HCT116 (cell line): ENCODE results near the gene CHST11. TPM values are rescaled to one million over a fixed set of nuclear protein-coding genes. Genes with fewer than 3 reads are reported as not detected.

Experiments used
- ATAC-seq: fragments of 200-7000 bp; cut with Tn5 transposase; 2 replicates; pipeline ENCODE4 v1.9.1; 2020; ENCODE audit warnings: mild to moderate bottlenecking, moderate library complexity
- BruUV-seq: library from RNA; stranded (reverse); fragments of 400-500 nt; replicated peaks from 2 replicates; lab custom pipeline; 2021; lab: Mats Ljungman, UMichigan
- CTCF ChIA-PET: fragments of 300-600 bp; sonication (Branson Sonifier 250); formaldehyde crosslinking; loops from one replicate; lab custom pipeline; 2021; ENCODE audit warnings: antibody characterized with exemption; lab: Charles Lee
- POLR2A ChIA-PET: fragments of 300-600, 350-600 bp; sonication (Branson Sonifier 250); formaldehyde crosslinking; loops from one replicate; lab custom pipeline; 2021; ENCODE audit warnings: antibody characterized with exemption; lab: Charles Lee
- RAD21 ChIA-PET, 2 experiments: fragments of 300-600 bp; sonication (Branson Sonifier 250); formaldehyde crosslinking; loops; one replicate each; lab custom pipeline; 2023; ENCODE audit warnings: low total read pairs in 2 of 2; ENCODE audit not compliant: uncharacterized antibody in 2 of 2, unreplicated experiment in 2 of 2, low non-redundant PET in 1 of 2; lab: Charles Lee
- DNase-seq: peaks from one replicate; pipeline ENCODE4 v3.0.0-alpha.2; 2010; ENCODE audit warnings: low read depth, low spot score
- H2AFZ ChIP-seq: fragments of 200-600 bp; shearing (Covaris generic), sonication (generic); 2 replicates; pipeline ENCODE4 v1.6.1; 2017; ENCODE audit warnings: low read depth, mixed run types, mixed read lengths, antibody characterized with exemption, low read length; ENCODE audit not compliant: poor library complexity, severe bottlenecking
- H3K27ac ChIP-seq: 2 replicates; pipeline ENCODE4 v1.5.1; 2012; ENCODE audit warnings: low read depth, low read length
- H3K27me3 ChIP-seq: fragments of 200-600 bp; sonication (generic); 2 replicates; pipeline ENCODE4 v1.6.1; 2016; ENCODE audit warnings: mixed run types, low read length, mixed read lengths; ENCODE audit not compliant: insufficient read depth
- H3K36me3 ChIP-seq, 2 experiments: fragments of 200-500 bp in 1 of 2; fragments of 200-600 bp in 1 of 2; sonication (Bioruptor generic) in 1 of 2; sonication (generic) in 1 of 2; 2 replicates each; pipeline versions ENCODE4 v1.5.1 to v1.6.1; 2014 to 2016; ENCODE audit warnings: low read length in 2 of 2, inconsistent platforms in 1 of 2, mixed read lengths in 1 of 2, mixed run types in 1 of 2; ENCODE audit not compliant: insufficient read depth in 2 of 2, control insufficient read depth in 1 of 2
- H3K4me1 ChIP-seq, 2 experiments: fragments of 200-600 bp in 1 of 2; sonication (generic) in 1 of 2; 2 replicates each; pipeline versions ENCODE4 v1.5.1 to v1.6.1; 2012 to 2017; ENCODE audit warnings: low read length in 2 of 2, inconsistent platforms in 1 of 2, mild to moderate bottlenecking in 1 of 2, mixed read lengths in 1 of 2, mixed run types in 1 of 2, moderate library complexity in 1 of 2; ENCODE audit not compliant: insufficient read depth in 2 of 2, control insufficient read depth in 1 of 2
- H3K4me2 ChIP-seq: fragments of 200-600 bp; sonication (generic); 2 replicates; pipeline ENCODE4 v1.6.1; 2017; ENCODE audit warnings: mixed run types, low read length, mixed read lengths
- H3K4me3 ChIP-seq, 2 experiments: fragments of 200-600 bp in 1 of 2; sonication (generic) in 1 of 2; replicated peaks in 1 of 2; 2 replicates each; pipeline ENCODE4 v1.5.1; 2011 to 2016; ENCODE audit warnings: low read length in 2 of 2, control low read depth in 1 of 2, low read depth in 1 of 2, mild to moderate bottlenecking in 1 of 2, mixed read lengths in 1 of 2, mixed run types in 1 of 2
- H3K79me2 ChIP-seq: fragments of 200-600 bp; sonication (generic); 2 replicates; pipeline ENCODE4 v1.6.1; 2017; ENCODE audit warnings: mild to moderate bottlenecking, mixed run types, low read length, moderate library complexity, mixed read lengths; ENCODE audit not compliant: insufficient read depth
- H3K9ac ChIP-seq: fragments of 200-600 bp; sonication (generic); 2 replicates; pipeline ENCODE4 v1.6.1; 2016; ENCODE audit warnings: low read length, mixed read lengths
- H3K9me2 ChIP-seq: fragments of 200-600 bp; sonication (generic), shearing (Covaris generic); 2 replicates; pipeline ENCODE4 v1.6.1; 2017; ENCODE audit warnings: mixed run types, mild to moderate bottlenecking, moderate library complexity; ENCODE audit not compliant: insufficient read depth
- H3K9me3 ChIP-seq, 2 experiments: fragments of 200-500 bp in 1 of 2; fragments of 200-600 bp in 1 of 2; sonication (Bioruptor generic) in 1 of 2; sonication (generic) in 1 of 2; 2 replicates each; pipeline ENCODE4 v1.6.1; 2014 to 2017; ENCODE audit warnings: low read length in 2 of 2, mixed read lengths in 2 of 2, inconsistent platforms in 1 of 2, low read depth in 1 of 2, mild to moderate bottlenecking in 1 of 2, mixed run types in 1 of 2, moderate library complexity in 1 of 2; ENCODE audit not compliant: control insufficient read depth in 1 of 2, insufficient read depth in 1 of 2
- H4K20me1 ChIP-seq: fragments of 200-600 bp; sonication (generic), shearing (Covaris generic); 2 replicates; pipeline ENCODE4 v1.6.1; 2017; ENCODE audit warnings: mixed run types, mild to moderate bottlenecking, moderate library complexity; ENCODE audit not compliant: insufficient read depth
- CBX3 ChIP-seq: IDR thresholded peaks from 2 replicates; pipeline ENCODE4 v1.6.1; 2012; ENCODE audit warnings: low read depth
- CEBPB ChIP-seq: IDR thresholded peaks from 2 replicates; pipeline ENCODE4 v1.6.1; 2012; ENCODE audit warnings: low read depth
- ELF1 ChIP-seq: IDR thresholded peaks from 2 replicates; pipeline ENCODE4 v1.6.1; 2012; ENCODE audit warnings: low read depth, borderline replicate concordance
- EZH2phosphoT487 ChIP-seq: fragments of 200-600 bp; IDR thresholded peaks from 2 replicates; pipeline ENCODE4 v1.6.1; 2018; ENCODE audit warnings: antibody characterized with exemption, borderline replicate concordance
- JUND ChIP-seq: IDR thresholded peaks from 2 replicates; pipeline ENCODE4 v1.6.1; 2012
- POLR2A ChIP-seq: IDR thresholded peaks from 2 replicates; pipeline ENCODE4 v1.7.0; 2011; ENCODE audit warnings: borderline replicate concordance; ENCODE audit not compliant: insufficient read depth, insufficient read length; ENCODE audit errors: extremely low read depth
- POLR2AphosphoS5 ChIP-seq: IDR thresholded peaks from 2 replicates; pipeline ENCODE4 v1.6.1; 2011; ENCODE audit warnings: mild to moderate bottlenecking, low read depth, low read length, moderate library complexity
- RAD21 ChIP-seq: IDR thresholded peaks from 2 replicates; pipeline ENCODE4 v1.6.1; 2012; ENCODE audit warnings: low read depth, mild to moderate bottlenecking
- SIN3A ChIP-seq: IDR thresholded peaks from 2 replicates; pipeline ENCODE4 v1.6.1; 2012; ENCODE audit warnings: low read depth
- SP1 ChIP-seq: IDR thresholded peaks from 2 replicates; pipeline ENCODE4 v1.6.1; 2012; ENCODE audit warnings: low read depth
- TCF7L2 ChIP-seq: IDR thresholded peaks from 2 replicates; pipeline ENCODE4 v1.7.0; 2011; ENCODE audit warnings: borderline replicate concordance, inconsistent platforms; ENCODE audit not compliant: insufficient read depth, insufficient read length; ENCODE audit errors: extremely low read depth
- ZFX ChIP-seq: fragments of 450-650 bp; IDR thresholded peaks from 2 replicates; pipeline ENCODE4 v1.6.1; 2017
- intact Hi-C: fragments of 100-400 bp; cut with micrococcal nuclease; formaldehyde crosslinking; loops from 2 replicates; pipeline ENCODE4 v1.10.0; 2022
- total RNA-seq: library from RNA; stranded (reverse); gene quantifications from one replicate; pipeline ENCODE4 v1.2.1, GENCODE V29; 2021; ENCODE audit not compliant: unreplicated experiment
- TF ChIP-seq, protein P1 (sequence below): IDR thresholded peaks from 2 replicates; pipeline ENCODE4 v1.6.1; 2012

Gene CHST11
- total RNA-seq, 1 experiment from 2014 or later = 10.1 TPM

DNA sequence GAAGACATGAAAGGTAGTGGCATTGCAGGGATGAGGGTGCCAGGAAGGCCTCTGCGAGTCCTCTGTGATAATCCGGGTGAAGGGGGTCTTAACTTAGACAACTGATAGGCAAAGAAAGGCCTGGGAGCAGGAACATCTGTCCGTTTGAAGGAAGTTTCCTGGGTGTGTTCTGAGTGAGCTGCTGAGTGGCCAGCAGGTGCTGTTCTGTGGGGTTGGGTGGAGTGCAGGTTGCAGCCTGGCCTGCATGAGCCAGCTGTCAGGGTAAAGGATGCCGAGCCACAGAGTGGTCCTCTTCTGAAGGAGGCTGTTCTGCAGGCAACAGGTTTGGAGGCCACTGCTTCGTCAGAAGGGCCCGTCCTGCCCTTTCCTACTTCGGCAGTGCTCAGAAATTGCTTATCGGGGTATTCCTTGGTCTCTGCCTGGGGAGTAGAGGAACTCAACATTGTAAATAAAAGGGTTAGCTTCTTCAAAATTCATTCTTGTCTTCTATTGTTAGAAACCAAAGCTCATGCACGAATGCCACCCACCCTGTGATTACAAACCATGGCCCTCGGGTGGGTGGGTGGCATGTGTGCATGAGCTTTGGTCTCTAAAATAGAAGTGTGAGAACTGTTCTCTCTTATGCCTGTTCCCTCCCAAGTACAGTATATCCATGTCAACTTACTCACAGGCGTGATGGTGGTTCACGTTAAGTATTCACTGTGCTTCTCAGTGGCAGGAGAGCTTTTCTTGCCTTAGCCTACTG lies 118.9 kb downstream of the CHST11 start (continued):
- no peak for TF ChIP-seq POLR2A
- TF ChIP-seq ELF1 = no peak
- no peak for TF ChIP-seq POLR2AphosphoS5
- TF ChIP-seq, protein P1, sequence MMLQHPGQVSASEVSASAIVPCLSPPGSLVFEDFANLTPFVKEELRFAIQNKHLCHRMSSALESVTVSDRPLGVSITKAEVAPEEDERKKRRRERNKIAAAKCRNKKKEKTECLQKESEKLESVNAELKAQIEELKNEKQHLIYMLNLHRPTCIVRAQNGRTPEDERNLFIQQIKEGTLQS = no peak
- TF ChIP-seq SP1 = no peak
- TF ChIP-seq RAD21 = no peak
- TF ChIP-seq, all 23 proteins: peak for 0

GRCh38 chr12:104576187-104576778 lies 119.5 kb downstream of the CHST11 start:
- no peaks in the 10 kb centered on the region for H3K9me2 ChIP-seq
- TF ChIP-seq SIN3A (no peak), ZFX (no peak), EZH2phosphoT487 (no peak), CEBPB (no peak), JUND (no peak), POLR2AphosphoS5 (no peak), POLR2A (no peak), RAD21 (no peak), ELF1 (no peak), TCF7L2 (no peak), CBX3 (no peak)
- TF ChIP-seq, all 23 proteins: peak for 0
- Histone ChIP-seq H3K9ac (no peak overlapping the region), H3K4me2 (no peak overlapping the region), H2AFZ (no peak overlapping the region), H3K27me3 (no peaks in the 10 kb centered on the region), H4K20me1 (no peaks in the 10 kb centered on the region), H3K79me2 (no peaks in the 10 kb centered on the region), H3K9me3 (no peaks in the 10 kb centered on the region), H3K4me1 (peaks cover 4 to 46% of the 10 kb centered on the region in 2 experiments; a peak in 3 of 4 replicates), H3K27ac (no peak overlapping the region), H3K36me3 (no peaks in the 10 kb centered on the region), H3K4me3 (no peak overlapping the region)
- ChIA-PET RAD21 (no interaction called here), CTCF (no interaction called here), POLR2A (no interaction called here)
- DNase-seq = no peak
- ATAC-seq = no peak
- no TSS peak for BruUV-seq
- intact Hi-C loops = no loop called here
